Endothelial cell of umbilical vein (primary cell): Measurements from ENCODE around the gene IRX3. TPM values are rescaled to one million over a fixed set of nuclear protein-coding genes. Genes with fewer than 3 reads are reported as not detected.

Source experiments
- BruUV-seq: library from RNA; stranded (reverse); fragments of 400-500 nt; replicated peaks from 2 replicates; lab custom pipeline; 2021; lab: Mats Ljungman, UMichigan
- CTCF ChIA-PET: fragments of 300-600, 350-600 bp; sonication (Branson Sonifier 250); formaldehyde crosslinking; loops from one replicate; lab custom pipeline; 2021; ENCODE audit warnings: antibody characterized with exemption, inconsistent platforms; lab: Charles Lee
- POLR2A ChIA-PET: fragments of 300-600, 350-600 bp; sonication (Branson Sonifier 250); formaldehyde crosslinking; loops from one replicate; lab custom pipeline; 2021; ENCODE audit warnings: antibody characterized with exemption, inconsistent platforms; lab: Charles Lee
- DNase-seq: peaks from one replicate; pipeline ENCODE4 v3.0.0-alpha.2; 2011; ENCODE audit warnings: low read depth, low spot score
- FAIRE-seq: peaks from 2 replicates; lab custom pipeline; 2011; peaks lifted over from hg19 to GRCh38; lab: Jason Lieb, UNC
- H2AFZ ChIP-seq: 2 replicates; pipeline ENCODE4 v1.6.0; 2012; ENCODE audit warnings: low read depth, low read length, control low read depth, inconsistent platforms
- H3K27ac ChIP-seq: 2 replicates; pipeline ENCODE4 v1.5.1; 2011; ENCODE audit warnings: low read depth, mild to moderate bottlenecking, control low read depth, low read length, moderate library complexity; ENCODE audit not compliant: insufficient read depth
- H3K27me3 ChIP-seq, 2 experiments: 2 replicates each; pipeline versions ENCODE4 v1.6.0 to v1.6.1; 2011; ENCODE audit warnings: low read length in 2 of 2, mixed read lengths in 1 of 2; ENCODE audit not compliant: control insufficient read depth in 2 of 2, insufficient read depth in 2 of 2
- H3K36me3 ChIP-seq, 2 experiments: 2 replicates in 1 of 2; 3 replicates in 1 of 2; pipeline ENCODE4 v1.5.1; 2011; ENCODE audit warnings: low read length in 2 of 2, mild to moderate bottlenecking in 1 of 2, moderate library complexity in 1 of 2; ENCODE audit not compliant: control insufficient read depth in 2 of 2, insufficient read depth in 2 of 2; ENCODE audit errors: extremely low read depth in 1 of 2
- H3K4me1 ChIP-seq: 3 replicates; pipeline ENCODE4 v1.5.1; 2011; ENCODE audit warnings: mild to moderate bottlenecking, low read length; ENCODE audit not compliant: control insufficient read depth, insufficient read depth; ENCODE audit errors: extremely low read depth
- H3K4me2 ChIP-seq: 2 replicates; pipeline ENCODE4 v1.6.1; 2011; ENCODE audit warnings: low read length, control low read depth, mixed read lengths; ENCODE audit not compliant: insufficient read depth
- H3K4me3 ChIP-seq, 3 experiments: fragments of 200-600 bp in 1 of 3; sonication (generic), shearing (Covaris generic) in 1 of 3; replicated peaks in 1 of 3; 2 replicates each; pipeline ENCODE4 v1.5.1; 2011 to 2016; ENCODE audit warnings: control low read depth in 3 of 3, low read length in 3 of 3, mild to moderate bottlenecking in 2 of 3, inconsistent platforms in 1 of 3, low read depth in 1 of 3, moderate library complexity in 1 of 3; ENCODE audit not compliant: insufficient read depth in 1 of 3
- H3K79me2 ChIP-seq: 2 replicates; pipeline ENCODE4 v1.6.0; 2012; ENCODE audit warnings: low read length, inconsistent platforms; ENCODE audit not compliant: control insufficient read depth, insufficient read depth
- H3K9ac ChIP-seq: replicated peaks from 2 replicates; pipeline ENCODE3; 2011; ENCODE audit warnings: low read length, control low read depth; ENCODE audit not compliant: insufficient read depth; ENCODE audit errors: extremely low read depth
- H3K9me1 ChIP-seq: replicated peaks from 3 replicates; pipeline ENCODE4 v1.6.0; 2011; ENCODE audit warnings: mild to moderate bottlenecking, low read length; ENCODE audit not compliant: control insufficient read depth, insufficient read depth; ENCODE audit errors: extremely low read depth
- H3K9me3 ChIP-seq: replicated peaks from 2 replicates; pipeline ENCODE4 v1.5.1; 2012; ENCODE audit warnings: low read length, inconsistent platforms; ENCODE audit not compliant: control insufficient read depth, insufficient read depth
- H4K20me1 ChIP-seq: replicated peaks from 2 replicates; pipeline ENCODE3; 2011; ENCODE audit warnings: mild to moderate bottlenecking, low read length; ENCODE audit not compliant: control insufficient read depth, insufficient read depth; ENCODE audit errors: extremely low read depth
- CTCF ChIP-seq, 2 donors: IDR thresholded peaks; 1 replicate in 1 of 2; 2 replicates in 1 of 2; pipeline ENCODE4 v1.5.1; 2011; ENCODE audit warnings: low read length in 2 of 2, mild to moderate bottlenecking in 2 of 2, moderate library complexity in 2 of 2, control low read depth in 1 of 2, inconsistent platforms in 1 of 2, low read depth in 1 of 2; ENCODE audit not compliant: insufficient read depth in 1 of 2; ENCODE audit errors: extremely low read depth in 1 of 2
- EZH2 ChIP-seq: IDR thresholded peaks from 2 replicates; pipeline ENCODE4 v1.6.1; 2012; ENCODE audit warnings: borderline replicate concordance, low read depth, mild to moderate bottlenecking, moderate library complexity, low read length, inconsistent platforms; ENCODE audit not compliant: severe bottlenecking
- FOS ChIP-seq: IDR thresholded peaks from 2 replicates; pipeline ENCODE4 v1.6.1; 2011; ENCODE audit warnings: mild to moderate bottlenecking, low read length, moderate library complexity, borderline replicate concordance; ENCODE audit not compliant: insufficient read depth
- GATA2 ChIP-seq: IDR thresholded peaks from 2 replicates; pipeline ENCODE4 v1.7.0; 2011; ENCODE audit warnings: low read depth, mild to moderate bottlenecking, moderate library complexity, mixed read lengths, low read length; ENCODE audit not compliant: insufficient read length, insufficient read depth
- JUN ChIP-seq: IDR thresholded peaks from 2 replicates; pipeline ENCODE4 v1.6.1; 2011; ENCODE audit warnings: borderline replicate concordance, low read depth; ENCODE audit not compliant: insufficient read length, insufficient read depth
- MYC ChIP-seq: IDR thresholded peaks from one replicate; pipeline ENCODE4 v1.6.1; 2011; ENCODE audit warnings: mild to moderate bottlenecking, low read depth, low read length
- POLR2A ChIP-seq: IDR thresholded peaks from 2 replicates; pipeline ENCODE4 v1.6.1; 2012; ENCODE audit warnings: low read depth, mild to moderate bottlenecking, control low read depth, low read length
- dilution Hi-C: fragments of 300-500 bp; cut with MboI; formaldehyde crosslinking; loops from one replicate; pipeline ENCODE4 v1.15.0; 2019; ENCODE audit warnings: low sequenced_read_pairs; ENCODE audit not compliant: extremely low pct_ligation_motif_present
- intact Hi-C: fragments of 100-400 bp; cut with micrococcal nuclease; formaldehyde crosslinking; loops from one replicate; pipeline ENCODE4 v1.10.0; 2022
- polyA plus RNA-seq, 4 experiments: library from polyadenylated mRNA; depleted of rRNA in 3 of 4; stranded (reverse) in 3 of 4; unstranded in 1 of 4; fragments of >200 nt; gene quantifications; 2 replicates each; pipeline versions ENCODE4 v1.2.1 to v1.2.3, GENCODE V29; 2011 to 2012; ENCODE audit warnings: missing spikeins in 1 of 4
- total RNA-seq: library from RNA; stranded (reverse); gene quantifications from 2 replicates; pipeline ENCODE4 v1.2.3, GENCODE V29; 2021
- TF ChIP-seq, protein P1 (sequence below): IDR thresholded peaks from 2 replicates; pipeline ENCODE4 v1.6.1; 2011; ENCODE audit not compliant: insufficient read depth, insufficient read length

IRX3 gene
- total and polyA plus RNA-seq, 2 donors (not counting 3 experiments of a cell fraction or from before 2014, with no cell fraction given): not detected

- Histone ChIP-seq H3K79me2 (no peaks in the 10 kb centered on the region), H3K4me2 (no peak overlapping the region), H3K9me1 (no peaks in the 10 kb centered on the region), H3K4me1 (peaks cover 8% of the 10 kb centered on the region), H3K9ac (no peak overlapping the region), H3K27me3 (peaks cover 61 to 83% of the 10 kb centered on the region in 2 experiments), H3K36me3 (no peaks in the 10 kb centered on the region), H4K20me1 (no peaks in the 10 kb centered on the region), H3K27ac (no peak overlapping the region), H3K9me3 (no peaks in the 10 kb centered on the region), H2AFZ (no peak overlapping the region), H3K4me3 (no peak overlapping the region)
- no TSS peak for BruUV-seq
- CTCF ChIA-PET: interaction anchor here (1.3 to 2.0 kb wide), 2 partner anchors 338 to 734 kb away, joined by 3 to 6 read pairs; no protein-coding TSS in a partner anchor
- no peak for DNase-seq
- FAIRE-seq: no peak
- dilution Hi-C loops: no loop called here
- intact Hi-C loops: loop anchor here (2.0 to 5.0 kb wide), 4 partner anchors 337 to 975 kb away; no protein-coding TSS in a partner anchor
- POLR2A ChIA-PET: no interaction called here
- TF ChIP-seq, protein P1, sequence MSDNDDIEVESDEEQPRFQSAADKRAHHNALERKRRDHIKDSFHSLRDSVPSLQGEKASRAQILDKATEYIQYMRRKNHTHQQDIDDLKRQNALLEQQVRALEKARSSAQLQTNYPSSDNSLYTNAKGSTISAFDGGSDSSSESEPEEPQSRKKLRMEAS: no peak
- TF ChIP-seq EZH2: no peak
- TF ChIP-seq FOS: no peak
- TF ChIP-seq MYC: no peak
- no peak for TF ChIP-seq JUN
- no peak for TF ChIP-seq POLR2A
- TF ChIP-seq CTCF (IDR thresholded peaks at IDR 0.05; ENCODE audit: extremely low read depth in 1 of 2, insufficient read depth in 1 of 2, low read depth in 1 of 2, low read length in 2 of 2): no peak
- TF ChIP-seq GATA2: no peak
Measured at GRCh38 chr16:54283725-54284318, 2.8 kb downstream of the IRX3 start.
